B cell (primary cell): ENCODE results near the gene ROR2. TPM values are rescaled to one million over a fixed set of nuclear protein-coding genes. Genes with fewer than 3 reads are reported as not detected.
A peak's percentile ranks its signal among the peaks of the same experiment; 100 is the strongest.

Experiments used
- ATAC-seq: fragments of 200-7000 bp; cut with Tn5 transposase; one replicate; pipeline ENCODE4 v1.10.0; 2021; ENCODE audit warnings: low read depth, mild to moderate bottlenecking, moderate number of reproducible peaks, moderate library complexity
- CTCF ChIA-PET: fragments of 350-600 bp; sonication (Branson Sonifier 250); formaldehyde crosslinking; loops from one replicate; lab custom pipeline; 2021; ENCODE audit warnings: antibody characterized with exemption, inconsistent platforms; lab: Charles Lee
- POLR2A ChIA-PET: fragments of 350-600 bp; sonication (Branson Sonifier 250); formaldehyde crosslinking; loops from one replicate; lab custom pipeline; 2021; ENCODE audit warnings: antibody characterized with exemption; lab: Charles Lee
- DNase-seq: peaks from one replicate; pipeline ENCODE4 v3.0.0; 2013
- H2AFZ ChIP-seq: 2 replicates; pipeline ENCODE4 v1.6.1; 2012; ENCODE audit warnings: mild to moderate bottlenecking, low read depth, low read length; ENCODE audit not compliant: insufficient read depth, poor library complexity, severe bottlenecking
- H3K27ac ChIP-seq, 2 donors: 1 replicate in 1 of 2; 2 replicates in 1 of 2; pipeline ENCODE4 v1.5.1; 2012 to 2013; ENCODE audit warnings: low read length in 2 of 2, mild to moderate bottlenecking in 2 of 2, moderate library complexity in 1 of 2
- H3K27me3 ChIP-seq, 4 experiments: fragments of 200-600 bp in 1 of 4; sonication (generic) in 1 of 4; replicated peaks in 1 of 4; 1 replicate in 2 of 4; 2 replicates in 2 of 4; pipeline versions ENCODE4 v1.6.1 to v1.7.0; 2013 to 2016; ENCODE audit warnings: low read length in 3 of 4, mild to moderate bottlenecking in 2 of 4, mixed read lengths in 1 of 4, moderate library complexity in 1 of 4; ENCODE audit not compliant: insufficient read depth in 4 of 4, control insufficient read depth in 3 of 4; ENCODE audit errors: control extremely low read depth in 1 of 4
- H3K36me3 ChIP-seq, 2 experiments: replicated peaks in 1 of 2; 1 replicate in 1 of 2; 2 replicates in 1 of 2; pipeline versions ENCODE4 v1.6.1 to v1.7.1; 2013; ENCODE audit warnings: low read length in 1 of 2; ENCODE audit not compliant: insufficient read depth in 2 of 2, control insufficient read depth in 1 of 2; ENCODE audit errors: control extremely low read depth in 1 of 2, extremely low read depth in 1 of 2
- H3K4me1 ChIP-seq, 2 donors: fragments of 200-600 bp in 1 of 2; sonication (generic) in 1 of 2; 1 replicate in 1 of 2; 2 replicates in 1 of 2; pipeline versions ENCODE4 v1.5.1 to v1.6.1; 2013 to 2017; ENCODE audit warnings: low read length in 2 of 2; ENCODE audit not compliant: control insufficient read depth in 2 of 2, insufficient read depth in 2 of 2
- H3K4me2 ChIP-seq: replicated peaks from 2 replicates; pipeline ENCODE3; 2012; ENCODE audit warnings: mild to moderate bottlenecking, low read depth, low read length; ENCODE audit not compliant: poor library complexity, severe bottlenecking
- H3K4me3 ChIP-seq, 5 experiments: fragments of 200-600 bp in 1 of 5; sonication (generic) in 1 of 5; 1 replicate in 3 of 5; 2 replicates in 2 of 5; pipeline versions ENCODE4 v1.5.1 to v1.7.0; 2011 to 2016; ENCODE audit warnings: low read length in 4 of 5, mild to moderate bottlenecking in 4 of 5, low read depth in 2 of 5, control low read depth in 1 of 5, moderate library complexity in 1 of 5; ENCODE audit not compliant: insufficient read depth in 1 of 5; ENCODE audit errors: control extremely low read depth in 1 of 5, extremely low read depth in 1 of 5
- H3K79me2 ChIP-seq: fragments of 200-600 bp; sonication (generic); one replicate; pipeline ENCODE4 v1.6.0; 2016; ENCODE audit warnings: low read length; ENCODE audit not compliant: control insufficient read depth, insufficient read depth
- H3K9ac ChIP-seq: fragments of 200-600 bp; sonication (generic); 2 replicates; pipeline ENCODE4 v1.6.1; 2017; ENCODE audit warnings: mild to moderate bottlenecking, low read length, moderate library complexity
- H3K9me3 ChIP-seq, 3 donors: one replicate each; pipeline versions ENCODE4 v1.6.1 to v1.7.1; 2013; ENCODE audit warnings: low read length in 2 of 3; ENCODE audit not compliant: control insufficient read depth in 2 of 3, insufficient read depth in 1 of 3; ENCODE audit errors: control extremely low read depth in 1 of 3
- H4K20me1 ChIP-seq: 2 replicates; pipeline ENCODE4 v1.6.0; 2012; ENCODE audit warnings: mild to moderate bottlenecking, low read length; ENCODE audit not compliant: insufficient read depth, control insufficient read depth, poor library complexity, severe bottlenecking
- H3K27ac Mint-ChIP-seq: one replicate; pipeline ENCODE4 v1.8.0; 2021; ENCODE audit warnings: mixed read lengths
- H3K27me3 Mint-ChIP-seq: one replicate; pipeline ENCODE4 v1.8.0; 2021; ENCODE audit warnings: mixed read lengths
- H3K4me1 Mint-ChIP-seq: one replicate; pipeline ENCODE4 v1.8.0; 2021; ENCODE audit warnings: mixed read lengths
- H3K4me3 Mint-ChIP-seq: one replicate; pipeline ENCODE4 v1.8.0; 2021; ENCODE audit warnings: mixed read lengths
- H3K9me3 Mint-ChIP-seq: one replicate; pipeline ENCODE4 v1.8.0; 2022; ENCODE audit warnings: mixed read lengths; ENCODE audit not compliant: insufficient read depth
- CTCF ChIP-seq: fragments of 200-600 bp; IDR thresholded peaks from one replicate; pipeline ENCODE4 v1.8.0; 2022; ENCODE audit warnings: antibody characterized with exemption, mild to moderate bottlenecking
- EZH2 ChIP-seq: IDR thresholded peaks from 2 replicates; pipeline ENCODE4 v1.6.1; 2012; ENCODE audit warnings: borderline replicate concordance, low read depth, mild to moderate bottlenecking, moderate library complexity, low read length; ENCODE audit not compliant: insufficient read depth, poor library complexity, severe bottlenecking
- WGBS: methylation state at CpG from one replicate; pipeline ENCODE4 v1.1.5; 2013; ENCODE audit warnings: missing lambda C conversion rate; ENCODE audit not compliant: insufficient coverage; 5-methylcytosine and 5-hydroxymethylcytosine counted together
- intact Hi-C: fragments of 100-400 bp; cut with micrococcal nuclease; formaldehyde crosslinking; loops from one replicate; pipeline ENCODE4 v1.10.0; 2022
- polyA plus RNA-seq: library from polyadenylated mRNA; depleted of rRNA; stranded (reverse); fragments of >200 nt; gene quantifications from 2 replicates; pipeline ENCODE4 v1.2.3, GENCODE V29; 2012
- total RNA-seq, 2 donors: library from RNA; stranded (reverse); fragments of 120-200 nt in 1 of 2; gene quantifications; 1 replicate in 1 of 2; 2 replicates in 1 of 2; pipeline versions ENCODE4 v1.2.3 to v1.2.4, GENCODE V29; 2013 to 2022

The ROR2 gene
- total and polyA plus RNA-seq, 2 donors (not counting 1 experiment from before 2014, with no cell fraction given): 0.21 to 0.49 TPM

GRCh38 chr9:91724609-91725505 lies 225.2 kb downstream of the ROR2 start:
- 94% methylated on average over 43 of the region's 43 CpGs for WGBS
- CTCF ChIA-PET: interaction anchor here (0.6 to 12.6 kb wide), 4 partner anchors 10 to 810 kb away, joined by 3 to 129 read pairs (median 7); no protein-coding TSS in a partner anchor
- Histone ChIP-seq H3K27me3 (peaks cover 0 to 4% (median 0%) of the 10 kb centered on the region in 4 experiments), H2AFZ (no peak overlapping the region), H3K79me2 (no peaks in the 10 kb centered on the region), H3K4me3 (no peak overlapping the region), H3K36me3 (no peaks in the 10 kb centered on the region), H4K20me1 (no peaks in the 10 kb centered on the region), H3K9ac (no peak overlapping the region), H3K4me2 (no peak overlapping the region), H3K27ac (no peak overlapping the region), H3K4me1 (peaks cover 13 to 16% of the 10 kb centered on the region in 2 donors), H3K9me3 (no peaks in the 10 kb centered on the region)
- DNase-seq (no peak), ATAC-seq (no peak)
- H3K4me1 Mint-ChIP-seq: peaks cover 18% of the 10 kb centered on the region
- no peaks in the 10 kb centered on the region for H3K9me3 Mint-ChIP-seq
- H3K27ac Mint-ChIP-seq: no peak overlapping the region
- H3K4me3 Mint-ChIP-seq: no peak overlapping the region
- no peaks in the 10 kb centered on the region for H3K27me3 Mint-ChIP-seq
- TF ChIP-seq CTCF (no peak), EZH2 (no peak)
- intact Hi-C loops: no loop called here
- POLR2A ChIA-PET: no interaction called here

- DNase-seq: no peak
- Histone ChIP-seq H3K27me3 (peaks cover 0 to 4% (median 0%) of the 10 kb centered on the region in 4 experiments), H2AFZ (no peak overlapping the region), H3K4me3 (no peak overlapping the region), H3K36me3 (no peaks in the 10 kb centered on the region), H3K4me2 (no peak overlapping the region), H3K9ac (no peak overlapping the region), H3K4me1 (peaks cover 13 to 19% of the 10 kb centered on the region in 2 donors), H3K79me2 (no peaks in the 10 kb centered on the region), H4K20me1 (no peaks in the 10 kb centered on the region), H3K9me3 (no peaks in the 10 kb centered on the region), H3K27ac (no peak overlapping the region)
- ChIA-PET CTCF (interaction anchor here (0.7 to 12.6 kb wide), 3 partner anchors 11 to 809 kb away, joined by 3 to 129 read pairs (median 10); no protein-coding TSS in a partner anchor), POLR2A (no interaction called here)
- Mint-ChIP-seq H3K4me3 (no peak overlapping the region), H3K4me1 (peaks cover 23% of the 10 kb centered on the region), H3K27me3 (no peaks in the 10 kb centered on the region), H3K9me3 (no peaks in the 10 kb centered on the region), H3K27ac (peak overlapping the region; percentile 13)
- TF ChIP-seq CTCF (no peak), EZH2 (no peak)
- WGBS: 95% methylated on average over 21 of the region's 21 CpGs
- intact Hi-C loops: no loop called here
- ATAC-seq: no peak
These were observed 226.0 kb downstream of the ROR2 start for GRCh38 chr9:91724068-91724440.
